Astrocyte (in vitro differentiated cells and primary cell): ENCODE measurements around the gene CNIH3.

Experiments
- CTCF ChIP-seq: IDR thresholded peaks from 2 replicates; pipeline ENCODE4 v1.5.1; 2011; ENCODE audit warnings: low read depth, mild to moderate bottlenecking, inconsistent platforms, low read length, moderate library complexity; ENCODE audit not compliant: insufficient read depth
- EZH2 ChIP-seq: IDR thresholded peaks from 2 replicates; pipeline ENCODE4 v1.6.1; 2012; ENCODE audit warnings: mild to moderate bottlenecking, low read length, inconsistent platforms; ENCODE audit not compliant: insufficient read depth

GRCh38 chr1:224730965-224731364 lies 114.8 kb downstream of the CNIH3 start:
- no peak for TF ChIP-seq CTCF
- TF ChIP-seq EZH2, result no peak
